ENCODE data around the gene NCKAP5L.
"Not testable (repeated sequence)": the region's sequence is repeated elsewhere in the genome, so short reads cannot be mapped to it uniquely, and the experiment has no call there.

Gene NCKAP5L

DNA sequence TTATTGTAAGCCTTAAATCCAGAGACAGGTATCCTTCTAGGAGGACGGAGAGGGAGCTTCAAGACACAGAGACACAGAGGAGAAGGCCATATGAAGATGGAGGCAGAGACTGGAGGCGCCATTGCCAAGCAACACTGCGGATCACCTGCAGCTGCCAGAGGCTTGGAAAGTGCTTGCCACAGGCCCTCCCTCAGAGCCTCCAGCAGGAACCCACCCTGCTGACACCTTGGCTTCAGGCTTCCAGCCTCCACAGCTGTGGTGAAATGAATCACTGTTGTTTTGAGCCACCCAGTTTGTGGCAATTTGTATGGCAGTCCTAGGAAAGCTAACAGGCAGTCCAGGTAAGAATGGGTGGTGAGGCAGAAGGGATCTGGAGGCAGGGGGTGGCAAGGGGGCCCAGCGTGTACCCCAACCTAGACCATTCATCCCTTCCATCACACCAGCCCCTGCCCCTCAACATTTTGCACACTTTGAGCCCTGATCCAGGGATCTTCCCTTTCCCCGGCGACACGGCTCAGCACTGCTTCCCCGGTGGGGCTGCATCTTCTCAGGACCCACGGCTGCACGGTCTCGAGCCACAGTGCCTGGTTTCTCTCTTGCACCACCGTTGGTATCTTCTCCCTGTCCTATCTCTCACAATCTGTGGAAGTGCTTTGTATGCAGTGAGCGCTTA, 37.0 kb upstream of the NCKAP5L start:
- in situ Hi-C loops (cut with HindIII; ENCODE audit: low sequenced_read_pairs) = loop anchor here (5.0 to 10.0 kb wide), 2 partner anchors 77 to 200 kb away; no protein-coding TSS in a partner anchor

DNA sequence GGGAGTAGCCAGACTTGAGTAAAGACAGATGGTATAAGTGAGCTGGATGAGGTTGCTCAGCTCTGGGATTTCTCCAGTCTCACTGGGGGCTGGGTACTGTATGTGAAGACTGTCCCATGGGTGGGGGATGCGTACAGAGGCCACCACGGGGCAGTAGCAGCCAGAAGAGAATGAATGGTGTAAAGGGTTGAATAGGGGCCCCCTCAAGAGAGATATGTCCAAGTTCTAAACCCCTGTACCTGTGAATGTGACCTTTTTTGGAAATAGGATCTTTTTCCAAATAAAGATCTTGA, 36.5 kb upstream of the NCKAP5L start:
- in situ Hi-C loops (cut with HindIII; ENCODE audit: low sequenced_read_pairs) = loop anchor here (5.0 to 10.0 kb wide), 2 partner anchors 78 to 200 kb away; no protein-coding TSS in a partner anchor

- in situ Hi-C loops (cut with HindIII; ENCODE audit: low sequenced_read_pairs) = loop anchor here (10.0 kb wide), 1 partner anchor 201 kb away; no protein-coding TSS in a partner anchor
Observed at GRCh38 chr12:49863946-49864797, 36.0 kb upstream of the NCKAP5L start.

DNA sequence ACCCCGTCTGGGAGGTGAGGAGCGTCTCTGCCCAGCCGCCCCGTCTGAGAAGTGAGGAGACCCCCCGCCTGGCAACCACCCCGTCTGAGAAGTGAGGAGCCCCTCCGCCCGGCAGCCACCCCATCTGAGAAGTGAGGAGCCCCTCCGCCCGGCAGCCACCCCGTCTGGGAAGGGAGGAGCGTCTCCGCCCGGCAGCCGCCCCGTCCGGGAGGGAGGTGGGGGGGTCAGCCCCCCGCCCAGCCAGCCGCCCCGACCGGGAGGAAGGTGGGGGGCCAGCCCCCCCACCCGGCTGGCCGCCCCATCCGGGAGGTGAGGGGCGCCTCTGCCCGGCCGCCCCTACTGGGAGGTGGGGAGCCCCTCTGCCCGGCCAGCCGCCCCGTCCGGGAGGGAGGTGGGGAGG, 32.7 kb upstream of the NCKAP5L start:
- in situ Hi-C loops (cut with HindIII; ENCODE audit: low sequenced_read_pairs) = loop anchor here (10.0 kb wide), 1 partner anchor 204 kb away; no protein-coding TSS in a partner anchor

DNA sequence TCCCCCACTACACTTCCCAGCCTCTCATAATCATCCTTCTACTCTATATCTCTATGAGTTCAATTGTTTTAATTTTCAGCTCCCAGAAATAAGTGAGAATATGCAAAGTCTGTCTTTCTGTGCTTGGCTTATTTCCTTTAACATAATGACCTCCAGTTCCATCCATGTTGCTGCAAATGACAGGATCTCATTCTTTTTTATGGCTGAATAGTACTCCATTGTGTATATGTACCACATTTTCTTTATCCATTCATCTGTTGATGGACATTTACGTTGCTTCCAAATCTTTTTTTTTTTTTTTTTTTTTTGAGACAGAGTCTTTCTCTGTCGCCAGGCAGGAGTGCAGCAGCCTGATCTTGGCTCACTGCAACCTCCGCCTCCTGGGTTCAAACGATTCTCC, 27.7 kb upstream of the NCKAP5L start:
- in situ Hi-C loops (cut with HindIII; ENCODE audit: low sequenced_read_pairs) = not testable (repeated sequence)

DNA sequence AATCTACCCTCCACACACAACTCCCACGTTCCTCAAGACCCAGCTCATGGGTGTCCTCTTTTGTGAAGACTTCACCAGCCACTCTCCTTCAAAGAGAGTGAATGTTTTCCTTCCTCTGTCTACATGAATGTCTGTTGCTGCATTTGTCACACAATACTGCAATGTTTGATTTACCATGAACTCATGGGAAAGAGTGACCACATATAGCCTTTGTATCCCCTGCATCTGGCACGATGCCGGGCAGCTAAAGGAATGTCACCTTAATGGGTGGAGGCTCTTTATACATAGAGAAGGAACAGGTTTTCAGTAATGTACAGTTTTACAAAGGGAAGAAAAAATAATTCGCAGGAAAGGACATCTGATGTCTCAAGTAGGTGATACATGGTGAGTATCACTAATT, 26.8 kb upstream of the NCKAP5L start:
- in situ Hi-C loops (cut with HindIII; ENCODE audit: low sequenced_read_pairs) = no loop called here

- in situ Hi-C loops (cut with HindIII; ENCODE audit: low sequenced_read_pairs) = no loop called here
Observed at GRCh38 chr12:49853671-49854070, 25.5 kb upstream of the NCKAP5L start.

DNA sequence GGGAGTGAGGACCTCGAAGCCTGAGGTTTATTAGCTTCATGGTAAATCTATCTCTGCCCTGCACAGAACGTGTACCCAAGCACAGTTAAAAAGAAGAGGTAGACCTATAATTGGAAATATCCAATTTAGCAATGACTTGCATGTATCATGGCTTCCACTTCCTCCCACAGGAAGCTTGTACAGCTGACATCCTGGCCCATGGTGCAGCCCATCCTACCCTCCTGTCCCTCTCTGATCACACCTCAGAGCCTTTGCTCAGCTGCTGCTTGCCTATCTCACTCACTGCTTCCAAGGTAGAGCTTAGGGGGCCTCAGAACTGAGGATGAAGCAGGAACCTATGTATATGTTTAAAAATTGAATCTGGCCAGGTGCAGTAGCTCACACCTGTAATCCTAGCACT, 18.9 kb upstream of the NCKAP5L start:
- in situ Hi-C loops (cut with HindIII; ENCODE audit: low sequenced_read_pairs) = no loop called here

- in situ Hi-C loops (cut with HindIII; ENCODE audit: low sequenced_read_pairs) = no loop called here
Observed at GRCh38 chr12:49846032-49846431, 17.8 kb upstream of the NCKAP5L start.

GRCh38 chr12:49843876-49844437, 15.7 kb upstream of the NCKAP5L start:
- in situ Hi-C loops (cut with HindIII; ENCODE audit: low sequenced_read_pairs) = no loop called here

DNA sequence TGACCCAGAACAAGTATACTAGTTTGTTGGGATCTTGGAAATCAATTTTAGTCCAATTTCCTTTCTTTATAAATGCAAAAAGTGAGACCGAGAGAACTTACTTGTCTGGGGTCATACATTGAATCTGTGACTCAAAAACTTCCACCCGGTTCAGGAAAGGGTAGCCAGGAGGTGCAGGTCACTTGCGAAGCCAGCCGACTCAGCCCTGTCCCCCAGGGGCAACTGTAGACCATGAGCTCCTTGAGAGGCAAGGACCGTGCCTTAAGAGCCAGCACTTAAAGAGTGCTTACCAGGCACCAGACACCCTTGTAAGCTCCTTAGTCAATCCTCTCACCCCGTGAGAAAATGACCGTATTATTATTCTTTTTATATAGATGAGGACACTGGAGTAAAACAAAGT, 15.2 kb upstream of the NCKAP5L start:
- in situ Hi-C loops (cut with HindIII; ENCODE audit: low sequenced_read_pairs) = no loop called here

DNA sequence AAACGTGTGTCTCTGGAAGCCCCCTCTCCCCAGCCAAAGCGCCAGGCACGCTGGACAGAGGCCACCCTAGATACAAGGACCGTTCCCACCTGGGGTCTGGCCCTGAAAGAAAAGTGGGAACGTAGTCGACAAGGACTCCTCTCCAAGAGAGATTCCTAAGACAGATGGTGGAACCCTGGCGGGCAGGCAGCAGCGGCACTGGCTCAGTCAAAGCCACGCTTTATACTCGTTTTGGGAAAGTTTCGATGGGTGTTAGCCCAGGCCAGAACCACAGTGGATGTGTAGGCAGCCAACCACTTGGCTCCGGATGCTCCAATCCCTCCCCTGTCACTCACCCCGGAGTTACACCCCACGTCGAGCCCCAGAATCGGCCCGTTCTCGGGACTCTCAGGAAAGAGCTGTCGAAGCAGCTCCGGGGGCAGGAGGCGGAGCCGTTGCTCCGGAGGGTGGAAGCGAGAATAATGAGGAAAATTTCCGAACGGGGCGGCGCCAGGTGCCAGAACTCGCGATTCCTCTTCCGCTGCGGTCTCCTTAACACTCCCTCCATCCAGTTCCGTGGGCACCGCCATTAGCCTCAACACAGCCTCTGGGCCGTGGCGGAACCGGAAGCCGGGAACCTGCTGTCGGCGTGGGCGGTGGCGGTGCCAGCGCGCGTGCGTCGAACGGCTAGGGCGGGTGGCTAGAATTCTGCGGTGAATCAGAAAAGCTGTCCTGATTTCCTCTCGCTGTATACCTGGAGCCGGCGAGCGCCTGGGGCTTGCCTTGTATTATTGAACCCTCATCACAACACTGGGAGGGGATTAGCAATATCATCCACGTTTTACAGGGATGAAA, 14.5 kb upstream of the NCKAP5L start, which contains the start of gene BCDIN3D:
Gene BCDIN3D (minus strand): TSS at position 588 of the 834 bp plus-strand sequence. CDS start 19 bp downstream, at position 569.
- in situ Hi-C loops (cut with HindIII; ENCODE audit: low sequenced_read_pairs) = no loop called here

GRCh38 chr12:49838973-49839633, 10.9 kb upstream of the NCKAP5L start:
- in situ Hi-C loops (cut with HindIII; ENCODE audit: low sequenced_read_pairs) = loop anchor here (5.0 kb wide), 1 partner anchor 72 kb away; no protein-coding TSS in a partner anchor

DNA sequence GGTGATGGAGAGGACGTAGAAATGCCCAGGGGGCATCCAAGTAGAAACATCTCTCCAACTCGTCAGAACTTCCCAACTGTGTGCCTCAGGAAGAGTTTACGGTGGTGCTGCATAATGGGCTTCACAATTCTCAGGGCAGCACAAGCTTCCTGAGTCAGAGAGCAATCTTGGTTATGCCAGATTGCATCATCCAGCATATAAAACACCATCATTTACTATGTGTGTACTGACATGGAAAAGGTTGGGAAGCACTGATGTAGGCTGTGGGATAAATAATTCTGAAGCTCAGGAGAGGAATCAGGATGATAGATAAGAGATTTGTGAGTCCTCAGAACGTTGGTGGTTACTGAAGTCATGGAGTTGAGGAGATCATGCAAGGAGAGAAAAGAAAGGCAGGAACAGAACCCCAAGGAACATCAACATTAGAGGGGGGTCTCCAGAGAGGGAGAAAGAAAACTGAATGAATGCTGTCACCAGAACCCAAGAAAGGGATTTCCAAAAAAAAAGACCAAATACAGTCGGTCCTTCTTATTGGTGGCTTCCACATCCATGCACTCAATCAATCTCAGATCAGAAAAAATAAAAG, 4.7 kb upstream of the NCKAP5L start:
- in situ Hi-C loops (cut with HindIII; ENCODE audit: low sequenced_read_pairs) = no loop called here

DNA sequence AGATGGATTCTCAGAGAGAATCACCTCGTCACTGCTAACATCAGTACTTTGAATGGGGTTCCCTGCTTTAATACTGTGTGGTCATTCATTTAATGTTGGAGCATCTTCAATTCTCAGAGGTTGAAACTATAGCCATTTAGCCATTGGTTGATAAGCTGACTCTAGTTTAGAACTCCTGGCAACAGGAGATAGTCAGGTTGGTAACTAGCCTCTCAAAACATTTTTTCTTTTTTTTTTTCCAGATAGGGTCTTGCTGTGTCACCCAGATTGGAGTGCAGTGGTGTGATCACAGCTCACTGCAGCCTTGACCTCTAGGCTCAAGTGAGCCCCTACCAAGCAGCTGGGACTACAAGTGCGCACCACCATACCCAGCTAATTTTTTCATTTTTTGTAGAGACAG, 3.5 kb upstream of the NCKAP5L start:
- in situ Hi-C loops (cut with HindIII; ENCODE audit: low sequenced_read_pairs) = no loop called here

DNA sequence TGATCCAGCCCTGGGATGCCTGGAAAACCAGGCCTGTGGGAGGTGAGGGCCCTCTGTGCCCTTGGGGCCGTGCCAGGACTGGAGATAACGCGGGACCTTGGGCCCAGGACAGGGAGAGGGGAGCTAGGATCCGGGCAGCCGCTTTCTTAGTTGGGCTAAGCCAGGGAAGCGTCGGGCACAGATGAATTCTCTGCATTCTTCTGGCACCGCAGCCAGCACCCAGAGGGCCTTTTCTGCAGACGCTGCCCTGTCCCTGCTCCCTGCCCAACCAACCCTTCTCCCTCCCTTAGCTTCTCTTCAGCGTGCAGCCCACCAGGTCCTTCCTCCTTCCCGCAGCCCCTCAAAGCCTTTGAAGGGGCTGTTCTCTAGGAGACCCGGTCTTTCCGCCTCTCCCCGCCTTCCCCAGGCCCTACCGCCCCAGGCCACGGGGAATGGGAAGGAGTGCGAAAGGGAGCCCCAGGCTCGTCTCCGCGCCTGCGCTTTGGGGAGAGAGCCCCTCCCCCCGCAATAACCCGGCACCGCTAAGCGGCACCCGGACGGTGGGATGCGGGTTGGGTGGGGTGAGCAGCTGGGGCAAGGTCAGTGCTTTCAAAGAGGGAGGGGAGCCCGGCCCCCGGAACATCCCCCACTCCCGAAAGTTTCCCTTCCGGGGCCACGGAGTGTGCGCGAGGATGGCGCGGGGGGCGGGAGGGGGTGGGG, 663 bp downstream of the NCKAP5L start:
- in situ Hi-C loops (cut with HindIII; ENCODE audit: low sequenced_read_pairs) = no loop called here

- in situ Hi-C loops (cut with HindIII; ENCODE audit: low sequenced_read_pairs) = no loop called here
Observed at GRCh38 chr12:49827051-49827400, 1.2 kb downstream of the NCKAP5L start.

DNA sequence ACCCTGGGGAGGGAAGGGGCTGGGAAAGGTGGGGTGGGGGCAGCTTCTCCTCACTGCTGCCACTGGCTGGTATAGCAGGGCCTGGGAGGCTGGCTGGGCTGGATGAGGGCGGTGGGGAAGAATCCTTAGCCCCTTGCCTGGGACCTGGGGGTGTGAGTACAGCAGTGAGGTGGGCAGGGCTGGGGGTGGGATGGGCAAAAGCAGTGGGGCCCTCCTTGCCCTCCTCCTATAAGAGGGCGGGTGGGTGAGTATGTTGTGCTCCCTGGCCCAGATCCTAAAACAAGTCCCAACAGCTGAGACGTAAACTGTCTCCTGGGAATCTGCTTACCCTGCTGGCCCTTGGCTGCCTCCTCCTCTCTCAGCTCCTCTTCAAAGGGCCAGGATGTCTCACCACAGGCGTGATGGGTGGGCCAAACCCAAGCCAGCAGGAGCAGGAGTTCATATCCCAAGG, 2.2 kb downstream of the NCKAP5L start:
- in situ Hi-C loops (cut with HindIII; ENCODE audit: low sequenced_read_pairs) = no loop called here

GRCh38 chr12:49825360-49825970, 2.7 kb downstream of the NCKAP5L start:
- in situ Hi-C loops (cut with HindIII; ENCODE audit: low sequenced_read_pairs) = no loop called here

Data from endothelial cell of hepatic sinusoid (primary cell).